GM19351 (cell line): ENCODE measurements around the gene RPS27L.
"Not testable (repeated sequence)": the region's sequence is repeated elsewhere in the genome, so short reads cannot be mapped to it uniquely, and the experiment has no call there.

Experiments used
- ATAC-seq: cut with Tn5 transposase; IDR thresholded peaks from one replicate; pipeline ENCODE4 v1.9.1; 2021; ENCODE audit warnings: mild to moderate bottlenecking, moderate library complexity; ENCODE audit not compliant: unreplicated experiment

The RPS27L gene

GRCh38 chr15:63103416-63103815 lies 53.9 kb downstream of the RPS27L start:
- no peak for ATAC-seq

GRCh38 chr15:63099581-63099980 lies 57.7 kb downstream of the RPS27L start:
- ATAC-seq: not testable (repeated sequence)

GRCh38 chr15:63098901-63099300 lies 58.4 kb downstream of the RPS27L start:
- ATAC-seq: not testable (repeated sequence)
